CD8-positive, alpha-beta memory T cell (primary cell): ENCODE results near the gene AUTS2. TPM values are rescaled to one million over a fixed set of nuclear protein-coding genes. Genes with fewer than 3 reads are reported as not detected.
A peak's percentile ranks its signal among the peaks of the same experiment; 100 is the strongest.

Source experiments
- CTCF ChIA-PET: fragments of 350-600 bp; sonication (Branson Sonifier 250); formaldehyde crosslinking; loops from one replicate; lab custom pipeline; 2021; ENCODE audit warnings: antibody characterized with exemption; lab: Charles Lee
- POLR2A ChIA-PET: fragments of 350-600 bp; sonication (Branson Sonifier 250); formaldehyde crosslinking; loops from one replicate; lab custom pipeline; 2021; ENCODE audit warnings: antibody characterized with exemption; lab: Charles Lee
- DNase-seq, 5 donors: peaks; one replicate each; pipeline versions ENCODE4 v3.0.0 to v3.0.0-alpha.2; 2020 to 2022; ENCODE audit warnings: mixed read lengths in 1 of 5
- H3K27ac ChIP-seq: one replicate; pipeline ENCODE4 v1.7.0; 2013; ENCODE audit warnings: low read depth, mild to moderate bottlenecking, low read length, moderate library complexity
- H3K27me3 ChIP-seq: 2 replicates; pipeline ENCODE4 v1.7.0; 2013; ENCODE audit warnings: low read length, mild to moderate bottlenecking; ENCODE audit not compliant: insufficient read depth, poor library complexity, severe bottlenecking
- H3K36me3 ChIP-seq: 2 replicates; pipeline ENCODE4 v1.7.0; 2013; ENCODE audit warnings: mild to moderate bottlenecking, low read length, moderate library complexity; ENCODE audit not compliant: insufficient read depth
- H3K4me1 ChIP-seq: 2 replicates; pipeline ENCODE4 v1.7.0; 2013; ENCODE audit warnings: mild to moderate bottlenecking, low read length, moderate library complexity; ENCODE audit not compliant: insufficient read depth
- H3K4me3 ChIP-seq: 2 replicates; pipeline ENCODE4 v1.7.0; 2013; ENCODE audit warnings: mild to moderate bottlenecking, low read length
- H3K9me3 ChIP-seq: 2 replicates; pipeline ENCODE4 v1.7.0; 2013; ENCODE audit warnings: mild to moderate bottlenecking, low read length
- H3K27ac Mint-ChIP-seq, 8 donors: one replicate each; pipeline ENCODE4 v1.8.0; 2020 to 2021; ENCODE audit warnings: mixed read lengths in 8 of 8, mild to moderate bottlenecking in 6 of 8, inconsistent platforms in 3 of 8, moderate library complexity in 3 of 8
- H3K27me3 Mint-ChIP-seq, 2 donors: one replicate each; pipeline ENCODE4 v1.8.0; 2020 to 2021; ENCODE audit warnings: mixed read lengths in 2 of 2, mild to moderate bottlenecking in 1 of 2, moderate library complexity in 1 of 2
- H3K36me3 Mint-ChIP-seq, 3 donors: one replicate each; pipeline ENCODE4 v1.8.0; 2020 to 2021; ENCODE audit warnings: mixed read lengths in 3 of 3, inconsistent platforms in 1 of 3, mild to moderate bottlenecking in 1 of 3
- H3K4me1 Mint-ChIP-seq, 3 donors: one replicate each; pipeline ENCODE4 v1.8.0; 2020 to 2021; ENCODE audit warnings: mixed read lengths in 3 of 3, inconsistent platforms in 1 of 3, mild to moderate bottlenecking in 1 of 3
- H3K4me3 Mint-ChIP-seq, 7 donors: one replicate each; pipeline ENCODE4 v1.8.0; 2020 to 2021; ENCODE audit warnings: mixed read lengths in 7 of 7, mild to moderate bottlenecking in 6 of 7, moderate library complexity in 4 of 7, inconsistent platforms in 2 of 7
- H3K9me3 Mint-ChIP-seq, 5 donors: one replicate each; pipeline ENCODE4 v1.8.0; 2020 to 2022; ENCODE audit warnings: mixed read lengths in 5 of 5, mild to moderate bottlenecking in 3 of 5, moderate library complexity in 2 of 5, inconsistent platforms in 1 of 5
- polyA plus RNA-seq: library from polyadenylated mRNA; unstranded; fragments of 300-500 nt; fragmentation: Illumina TruSeq; gene quantifications from one replicate; pipeline ENCODE4 v1.2.3, GENCODE V29; 2021
- total RNA-seq, 2 experiments: library from RNA; stranded (reverse); gene quantifications; one replicate each; pipeline ENCODE4 v1.2.3, GENCODE V29; 2021

AUTS2 gene
- total and polyA plus RNA-seq, 3 experiments from 2014 or later, result 4.4 to 9.9 (median 5.3) TPM

DNA sequence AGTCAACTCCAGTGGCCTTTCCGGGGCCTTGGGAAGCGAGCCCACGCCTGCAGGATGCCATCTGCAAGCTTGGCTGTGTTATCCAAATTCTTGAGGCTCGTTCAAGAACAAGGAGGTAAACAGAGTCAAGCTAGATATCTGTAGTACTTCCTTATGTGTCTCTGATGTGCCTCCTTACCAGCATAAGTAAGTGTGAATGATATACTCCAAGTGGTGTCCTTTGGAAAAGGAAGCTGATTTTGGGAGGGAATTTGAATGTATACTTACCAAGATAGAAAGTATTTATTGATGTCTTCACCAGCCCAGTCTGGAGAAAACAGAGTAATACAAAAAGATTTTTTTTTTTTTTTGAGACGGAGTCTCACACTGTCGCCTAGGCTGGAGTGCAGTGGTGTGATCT, 1161.4 kb downstream of the AUTS2 start:
- H3K27ac Mint-ChIP-seq, result no peak overlapping the region
- H3K4me3 Mint-ChIP-seq, result no peak overlapping the region
- peaks cover 32 to 66% (median 66%) of the 10 kb centered on the region in 3 donors for H3K4me1 Mint-ChIP-seq
- H3K27me3 Mint-ChIP-seq, result no peaks in the 10 kb centered on the region
- no peak overlapping the region for H3K4me3 ChIP-seq
- H3K27ac ChIP-seq, result no peak overlapping the region
- H3K9me3 Mint-ChIP-seq, result no peaks in the 10 kb centered on the region
- ChIA-PET POLR2A (no interaction called here), CTCF (interaction anchor here (0.6 kb wide), 1 partner anchor 952 kb away, joined by 4 read pairs; no protein-coding TSS in a partner anchor)
- DNase-seq, result no peak
- no peaks in the 10 kb centered on the region for H3K27me3 ChIP-seq
- H3K36me3 Mint-ChIP-seq, result peaks cover 0 to 12% (median 1%) of the 10 kb centered on the region in 3 donors
- H3K9me3 ChIP-seq, result no peaks in the 10 kb centered on the region
- no peaks in the 10 kb centered on the region for H3K4me1 ChIP-seq
- no peaks in the 10 kb centered on the region for H3K36me3 ChIP-seq

DNA sequence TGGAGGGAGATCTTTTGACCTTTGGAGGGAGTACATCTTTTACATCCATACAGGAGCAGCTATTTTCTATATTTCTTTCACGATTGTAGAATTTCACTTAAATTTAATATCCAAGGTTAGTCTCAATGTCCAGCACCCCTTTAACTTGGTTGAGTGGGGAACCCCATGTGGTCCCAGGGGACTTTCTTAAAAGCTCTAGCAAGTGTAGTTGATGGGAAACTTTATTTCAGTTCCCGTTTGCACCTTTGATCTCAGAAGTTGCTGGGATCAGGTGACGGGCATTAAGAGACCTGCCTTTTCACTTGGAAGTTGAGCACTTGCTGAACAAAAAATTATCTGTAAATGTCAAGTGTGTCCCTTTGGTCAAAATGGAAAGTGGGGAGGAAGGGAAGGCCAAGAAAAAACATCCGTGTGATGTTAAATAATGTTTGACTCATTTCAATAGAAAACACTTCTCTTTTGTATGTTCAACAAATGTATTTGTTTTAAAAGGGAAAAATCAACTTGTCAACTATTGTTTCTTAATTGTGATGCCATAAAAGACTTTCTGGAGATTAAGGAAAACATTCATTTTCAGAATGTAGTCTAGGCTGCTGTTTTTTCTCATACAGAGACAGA, 1163.5 kb downstream of the AUTS2 start:
- H3K27me3 ChIP-seq, result no peaks in the 10 kb centered on the region
- Mint-ChIP-seq H3K27ac (peak overlapping the region in 6 of 8 donors; percentile 14 to 85 (median 43)), H3K4me3 (peak overlapping the region in 2 of 7 donors; percentile 44 to 52), H3K36me3 (peaks cover 0 to 32% (median 3%) of the 10 kb centered on the region in 3 donors), H3K4me1 (peaks cover 25 to 61% (median 58%) of the 10 kb centered on the region in 3 donors), H3K27me3 (no peaks in the 10 kb centered on the region), H3K9me3 (no peaks in the 10 kb centered on the region)
- no peaks in the 10 kb centered on the region for H3K36me3 ChIP-seq
- no peaks in the 10 kb centered on the region for H3K4me1 ChIP-seq
- ChIA-PET CTCF (no interaction called here), POLR2A (no interaction called here)
- H3K27ac ChIP-seq, result no peak overlapping the region
- DNase-seq, result no peak
- no peaks in the 10 kb centered on the region for H3K9me3 ChIP-seq
- no peak overlapping the region for H3K4me3 ChIP-seq

DNA sequence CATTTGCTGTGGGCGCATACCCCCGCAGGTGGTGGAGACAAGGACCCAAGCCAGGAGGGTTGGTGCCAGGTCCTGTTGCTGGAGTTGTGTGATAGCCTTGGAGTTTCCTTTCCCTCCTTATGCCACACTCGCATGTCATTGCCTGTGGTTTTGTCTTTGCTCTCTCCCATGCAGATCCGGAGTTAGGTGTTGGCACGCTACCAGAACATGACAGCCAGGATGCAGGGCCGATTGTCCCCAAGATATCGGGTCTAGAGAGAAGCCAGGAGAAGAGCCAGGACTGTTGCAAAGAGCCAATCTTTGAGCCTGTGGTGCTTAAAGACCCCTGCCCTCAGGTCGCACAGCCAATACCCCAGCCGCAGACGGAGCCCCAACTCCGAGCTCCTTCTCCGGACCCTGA, 1164.4 kb downstream of the AUTS2 start:
- H3K27ac Mint-ChIP-seq, result peak overlapping the region in 6 of 8 donors; percentile 27 to 85 (median 70)
- H3K4me1 ChIP-seq, result no peaks in the 10 kb centered on the region
- H3K27me3 ChIP-seq, result no peaks in the 10 kb centered on the region
- H3K27ac ChIP-seq, result no peak overlapping the region
- H3K9me3 ChIP-seq, result no peaks in the 10 kb centered on the region
- DNase-seq, result no peak
- no peaks in the 10 kb centered on the region for H3K27me3 Mint-ChIP-seq
- no peaks in the 10 kb centered on the region for H3K36me3 ChIP-seq
- peaks cover 0 to 39% (median 9%) of the 10 kb centered on the region in 3 donors for H3K36me3 Mint-ChIP-seq
- H3K4me3 Mint-ChIP-seq, result peak overlapping the region in 2 of 7 donors; percentile 40 to 50
- no peaks in the 10 kb centered on the region for H3K9me3 Mint-ChIP-seq
- H3K4me1 Mint-ChIP-seq, result peaks cover 25 to 53% (median 51%) of the 10 kb centered on the region in 3 donors
- no peak overlapping the region for H3K4me3 ChIP-seq
- ChIA-PET CTCF (no interaction called here), POLR2A (no interaction called here)

DNA sequence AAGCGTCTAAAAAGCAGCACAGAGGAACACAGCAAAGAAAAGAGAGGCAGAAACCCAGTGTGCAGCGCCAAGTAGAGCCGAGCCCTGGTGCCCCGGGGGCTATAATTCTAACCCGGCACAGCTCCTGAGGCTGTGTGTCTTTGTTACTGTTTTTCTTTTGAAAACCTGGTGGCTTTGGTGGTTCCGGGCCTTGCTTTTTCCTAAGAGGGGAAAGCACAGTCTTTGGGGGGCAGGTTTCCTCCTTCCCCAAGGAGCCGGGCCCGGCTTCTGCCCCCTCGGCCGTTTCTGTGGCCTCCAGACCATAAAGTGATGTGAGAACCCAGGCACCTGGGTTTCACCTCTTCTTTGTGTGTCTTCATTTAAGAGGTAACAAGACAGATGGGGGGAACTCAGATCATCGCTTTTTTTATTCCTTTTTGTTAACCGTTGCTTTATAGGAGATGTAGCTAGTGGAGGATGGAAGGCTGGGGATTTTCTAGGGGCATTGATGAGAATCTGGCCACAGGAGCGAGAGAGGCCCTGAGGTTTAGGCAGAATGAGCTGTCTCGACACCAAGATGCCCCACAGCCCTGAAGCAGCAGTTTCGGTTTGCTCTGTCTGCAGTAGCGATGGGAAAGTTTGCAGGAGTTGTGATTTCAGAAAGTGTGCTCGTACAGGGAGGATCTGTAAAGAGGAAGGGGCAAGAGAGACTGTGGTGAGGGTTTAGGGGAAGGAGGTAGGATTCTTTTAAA, 1165.9 kb downstream of the AUTS2 start:
- Mint-ChIP-seq H3K9me3 (no peaks in the 10 kb centered on the region), H3K27ac (peak overlapping the region in 7 of 8 donors; percentile 70 to 95 (median 88)), H3K36me3 (peaks cover 0 to 50% (median 12%) of the 10 kb centered on the region in 3 donors), H3K27me3 (no peaks in the 10 kb centered on the region), H3K4me3 (peak overlapping the region; percentile 78 to 89 (median 85)), H3K4me1 (peaks cover 18 to 44% (median 39%) of the 10 kb centered on the region in 3 donors)
- POLR2A ChIA-PET, result no interaction called here
- no peak overlapping the region for H3K27ac ChIP-seq
- no peaks in the 10 kb centered on the region for H3K4me1 ChIP-seq
- H3K36me3 ChIP-seq, result no peaks in the 10 kb centered on the region
- H3K4me3 ChIP-seq, result no peak overlapping the region
- H3K9me3 ChIP-seq, result no peaks in the 10 kb centered on the region
- DNase-seq, result peak in 2 of 5 donors; percentile 11 to 13
- H3K27me3 ChIP-seq, result no peaks in the 10 kb centered on the region
- CTCF ChIA-PET, result no interaction called here

DNA sequence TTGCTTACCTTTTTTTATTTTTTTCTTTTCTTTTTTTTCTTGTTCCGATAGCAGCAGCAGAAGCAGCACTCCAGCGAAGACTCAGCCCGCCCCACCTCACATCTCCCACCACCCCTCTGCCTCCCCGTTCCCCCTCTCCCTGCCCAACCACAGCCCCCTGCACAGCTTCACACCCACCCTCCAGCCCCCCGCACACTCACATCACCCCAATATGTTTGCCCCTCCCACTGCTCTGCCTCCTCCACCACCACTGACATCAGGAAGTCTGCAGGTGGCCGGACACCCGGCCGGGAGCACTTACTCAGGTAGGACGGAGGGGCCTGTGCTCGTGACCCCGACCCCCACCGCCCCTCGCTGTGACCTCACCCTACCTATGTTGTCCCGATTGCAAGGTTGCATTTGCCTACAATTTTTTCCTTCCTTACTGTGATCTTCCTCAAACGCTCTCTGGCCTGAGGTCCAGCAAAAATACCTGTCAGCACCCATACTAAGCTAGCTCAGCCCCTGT, 1166.5 kb downstream of the AUTS2 start:
- Mint-ChIP-seq H3K9me3 (no peaks in the 10 kb centered on the region), H3K36me3 (peaks cover 0 to 53% (median 12%) of the 10 kb centered on the region in 3 donors), H3K4me3 (peak overlapping the region; percentile 78 to 89 (median 85)), H3K4me1 (peaks cover 18 to 44% (median 39%) of the 10 kb centered on the region in 3 donors), H3K27ac (peak overlapping the region; percentile 57 to 95 (median 88)), H3K27me3 (no peaks in the 10 kb centered on the region)
- CTCF ChIA-PET, result no interaction called here
- Histone ChIP-seq H3K27me3 (no peaks in the 10 kb centered on the region), H3K36me3 (no peaks in the 10 kb centered on the region), H3K27ac (no peak overlapping the region), H3K4me1 (no peaks in the 10 kb centered on the region), H3K9me3 (no peaks in the 10 kb centered on the region), H3K4me3 (no peak overlapping the region)
- POLR2A ChIA-PET, result no interaction called here
- DNase-seq, result no peak

DNA sequence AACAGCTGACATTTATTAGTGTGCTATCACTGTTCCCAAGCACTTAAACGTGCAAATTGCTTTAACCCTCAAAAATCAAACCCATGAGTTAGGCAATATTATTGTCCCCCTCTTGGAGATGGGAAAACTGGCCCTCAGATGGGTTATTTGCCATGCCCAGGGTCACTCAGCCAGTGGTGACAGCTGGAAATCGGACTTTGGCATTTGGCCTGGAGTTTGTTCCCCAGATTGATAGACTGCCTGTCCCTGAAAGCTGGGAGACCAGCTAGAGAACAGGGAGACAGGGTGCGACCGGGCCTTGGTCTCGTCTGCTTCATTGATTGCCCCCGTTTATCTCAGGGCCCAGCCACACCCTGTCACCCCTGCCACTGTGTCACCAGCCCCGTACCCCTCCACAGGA, 1167.4 kb downstream of the AUTS2 start:
- no peak for DNase-seq
- peak overlapping the region in 2 of 7 donors; percentile 49 to 89 for H3K4me3 Mint-ChIP-seq
- H3K36me3 Mint-ChIP-seq, result peaks cover 0 to 61% (median 14%) of the 10 kb centered on the region in 3 donors
- ChIA-PET POLR2A (no interaction called here), CTCF (no interaction called here)
- no peaks in the 10 kb centered on the region for H3K27me3 ChIP-seq
- no peak overlapping the region for H3K27ac ChIP-seq
- H3K27me3 Mint-ChIP-seq, result no peaks in the 10 kb centered on the region
- H3K9me3 Mint-ChIP-seq, result no peaks in the 10 kb centered on the region
- H3K9me3 ChIP-seq, result no peaks in the 10 kb centered on the region
- H3K27ac Mint-ChIP-seq, result peak overlapping the region in 3 of 8 donors; percentile 73 to 93 (median 73)
- H3K4me1 Mint-ChIP-seq, result peaks cover 18 to 40% (median 39%) of the 10 kb centered on the region in 3 donors
- no peaks in the 10 kb centered on the region for H3K4me1 ChIP-seq
- H3K36me3 ChIP-seq, result no peaks in the 10 kb centered on the region
- H3K4me3 ChIP-seq, result no peak overlapping the region

DNA sequence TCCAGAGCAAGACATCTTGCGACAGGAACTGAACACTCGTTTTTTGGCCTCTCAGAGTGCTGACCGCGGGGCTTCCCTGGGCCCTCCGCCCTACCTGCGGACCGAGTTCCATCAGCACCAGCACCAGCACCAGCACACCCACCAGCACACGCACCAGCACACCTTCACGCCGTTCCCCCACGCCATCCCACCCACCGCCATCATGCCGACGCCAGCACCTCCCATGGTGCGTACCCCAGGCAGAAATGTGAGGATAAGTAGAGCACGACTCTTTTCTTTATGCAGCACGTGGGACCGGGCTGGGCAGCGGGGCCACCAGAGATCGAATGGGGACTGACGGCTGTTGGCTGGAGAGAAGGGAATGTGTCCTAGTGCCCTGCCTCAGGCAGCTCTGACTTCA, 1167.8 kb downstream of the AUTS2 start:
- ChIA-PET POLR2A (no interaction called here), CTCF (no interaction called here)
- Histone ChIP-seq H3K36me3 (no peaks in the 10 kb centered on the region), H3K9me3 (no peaks in the 10 kb centered on the region), H3K4me1 (no peaks in the 10 kb centered on the region), H3K27me3 (no peaks in the 10 kb centered on the region), H3K27ac (no peak overlapping the region), H3K4me3 (no peak overlapping the region)
- DNase-seq, result no peak
- H3K4me3 Mint-ChIP-seq, result peak overlapping the region in 1 of 7 donors; percentile 27
- H3K4me1 Mint-ChIP-seq, result peaks cover 18 to 36% (median 35%) of the 10 kb centered on the region in 3 donors
- H3K27me3 Mint-ChIP-seq, result no peaks in the 10 kb centered on the region
- peaks cover 0 to 63% (median 16%) of the 10 kb centered on the region in 3 donors for H3K36me3 Mint-ChIP-seq
- peak overlapping the region in 4 of 8 donors; percentile 12 to 73 (median 54) for H3K27ac Mint-ChIP-seq
- H3K9me3 Mint-ChIP-seq, result no peaks in the 10 kb centered on the region

DNA sequence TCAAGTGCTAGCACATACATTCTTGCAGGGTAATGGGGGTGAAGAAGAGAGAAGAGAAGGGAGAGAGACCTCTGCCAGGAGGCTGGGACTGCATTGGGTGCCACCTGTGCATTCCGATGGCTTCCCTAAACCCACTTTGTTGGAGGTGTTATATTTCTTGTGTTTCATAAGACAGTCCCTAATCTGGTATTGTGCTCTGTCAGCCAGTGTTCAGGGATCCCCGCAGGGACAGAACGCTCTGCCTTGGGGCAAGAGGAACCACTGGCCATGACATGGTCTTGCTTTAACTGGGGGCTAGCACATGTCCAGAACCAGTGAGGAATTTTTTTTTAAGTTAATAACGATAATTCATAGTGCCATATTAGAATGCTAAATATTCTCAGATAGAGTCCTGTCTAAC, 1168.4 kb downstream of the AUTS2 start:
- Histone ChIP-seq H3K9me3 (no peaks in the 10 kb centered on the region), H3K27me3 (no peaks in the 10 kb centered on the region), H3K27ac (no peak overlapping the region), H3K36me3 (no peaks in the 10 kb centered on the region), H3K4me1 (no peaks in the 10 kb centered on the region), H3K4me3 (no peak overlapping the region)
- peak overlapping the region in 3 of 8 donors; percentile 12 to 57 (median 52) for H3K27ac Mint-ChIP-seq
- peak overlapping the region in 1 of 7 donors; percentile 27 for H3K4me3 Mint-ChIP-seq
- H3K36me3 Mint-ChIP-seq, result peaks cover 0 to 69% (median 21%) of the 10 kb centered on the region in 3 donors
- peaks cover 18 to 31% (median 30%) of the 10 kb centered on the region in 3 donors for H3K4me1 Mint-ChIP-seq
- no peaks in the 10 kb centered on the region for H3K27me3 Mint-ChIP-seq
- CTCF ChIA-PET, result no interaction called here
- POLR2A ChIA-PET, result no interaction called here
- H3K9me3 Mint-ChIP-seq, result no peaks in the 10 kb centered on the region
- DNase-seq, result no peak
